ACHN (cell line): ENCODE data around the gene PRX.
"Not testable (repeated sequence)": the region's sequence is repeated elsewhere in the genome, so short reads cannot be mapped to it uniquely, and the experiment has no call there.

Experiments
- DNase-seq: peaks from one replicate; pipeline ENCODE4 v3.0.0-alpha.2; 2015
- in situ Hi-C: cut with HindIII; loops from 2 replicates; pipeline ENCODE4 v1.10.0; 2017; ENCODE audit warnings: low sequenced_read_pairs, low pct_ligation_motif_present, low pct_unique_long_range_greater_than_20kb

Gene PRX

DNA sequence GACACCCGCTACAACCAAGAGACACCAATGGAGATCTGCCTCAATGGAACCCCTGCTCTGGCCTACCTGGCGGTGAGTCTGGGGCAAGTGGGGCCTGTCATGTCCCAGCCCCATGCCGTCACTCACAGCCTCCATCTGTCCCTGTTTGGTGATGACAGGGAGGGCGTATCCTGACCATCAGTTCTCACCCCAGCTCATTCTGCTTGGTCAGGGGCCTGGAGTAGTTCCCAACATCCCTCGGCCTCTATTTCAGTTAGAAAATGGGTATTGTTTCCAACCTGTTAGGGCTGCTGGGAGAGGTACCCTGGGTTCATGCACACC is 41.4 kb downstream of the PRX start:
- DNase-seq = no peak
- in situ Hi-C loops = no loop called here

DNA sequence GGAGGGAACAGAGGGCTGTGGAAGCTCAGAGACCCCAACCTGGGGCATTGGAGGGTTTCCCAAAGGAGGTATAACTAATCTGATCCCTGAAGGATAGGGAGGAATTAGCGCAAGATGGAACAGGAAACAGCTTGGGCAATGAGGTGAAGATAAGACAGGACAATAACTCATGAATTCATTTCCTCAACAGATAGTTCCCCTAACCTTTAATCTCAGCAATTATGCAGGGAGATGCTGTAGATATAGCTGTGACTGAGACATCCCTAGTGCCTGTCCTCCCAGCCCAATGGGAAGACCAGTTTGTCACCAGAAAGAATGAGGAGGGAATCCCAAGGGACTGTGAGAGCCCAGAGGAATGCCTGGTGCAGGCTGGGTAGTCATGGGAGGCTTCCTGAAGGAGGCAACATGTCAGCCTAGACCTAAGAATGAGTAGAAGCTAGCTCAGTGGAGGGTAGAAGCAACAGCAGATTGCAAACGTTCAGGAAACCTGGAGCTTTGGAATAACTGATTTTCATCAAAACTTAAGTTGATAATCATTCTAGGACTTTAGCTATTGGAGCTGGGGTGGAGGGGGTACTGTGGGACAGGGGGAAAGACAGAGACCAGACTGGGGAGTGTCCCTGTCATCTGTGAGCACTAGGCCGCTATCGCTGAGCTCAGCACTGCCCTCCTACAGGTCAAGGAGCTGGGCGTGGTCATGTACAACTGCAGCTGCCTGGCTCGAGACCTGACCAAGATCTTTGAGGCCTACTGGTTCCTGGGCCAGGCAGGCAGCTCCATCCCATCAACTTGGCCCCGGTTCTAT is 42.0 kb downstream of the PRX start:
- in situ Hi-C loops = no loop called here
- DNase-seq = no peak

DNA sequence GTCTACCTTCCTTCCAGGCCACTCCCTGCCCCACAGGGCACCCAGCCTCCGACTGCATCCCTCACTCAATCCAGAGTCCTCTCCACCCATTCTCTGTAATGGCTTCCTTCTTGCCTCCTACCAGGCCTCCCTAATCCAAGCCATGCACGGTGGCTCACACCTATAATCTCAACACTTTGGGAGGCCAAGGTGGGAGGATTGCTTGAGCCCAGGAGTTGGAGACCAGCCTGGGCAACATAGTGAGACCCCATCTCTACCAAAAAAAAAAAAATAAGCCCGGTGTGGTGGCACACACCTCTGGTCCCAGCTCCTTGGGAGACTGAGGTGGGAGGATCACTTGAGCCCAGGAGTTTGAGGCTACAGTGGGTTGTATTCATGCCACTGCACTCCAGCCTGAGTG is 42.9 kb downstream of the PRX start:
- in situ Hi-C loops, DNase-seq: not testable (repeated sequence)

DNA sequence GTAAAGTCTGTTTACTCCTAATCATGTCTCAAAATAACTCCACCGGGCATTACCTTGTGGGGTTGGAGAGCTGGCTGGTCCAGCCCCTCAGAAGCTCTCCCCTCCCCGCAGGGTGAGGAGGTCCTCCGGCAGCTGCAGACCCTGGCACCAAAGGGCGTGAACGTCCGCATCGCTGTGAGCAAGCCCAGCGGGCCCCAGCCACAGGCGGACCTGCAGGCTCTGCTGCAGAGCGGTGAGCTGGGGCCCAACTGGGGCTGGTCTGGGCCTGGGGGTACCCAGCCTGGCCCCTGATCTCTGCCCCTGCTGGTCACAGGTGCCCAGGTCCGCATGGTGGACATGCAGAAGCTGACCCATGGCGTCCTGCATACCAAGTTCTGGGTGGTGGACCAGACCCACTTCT is 43.4 kb downstream of the PRX start:
- no peak for DNase-seq
- in situ Hi-C loops = no loop called here

DNA sequence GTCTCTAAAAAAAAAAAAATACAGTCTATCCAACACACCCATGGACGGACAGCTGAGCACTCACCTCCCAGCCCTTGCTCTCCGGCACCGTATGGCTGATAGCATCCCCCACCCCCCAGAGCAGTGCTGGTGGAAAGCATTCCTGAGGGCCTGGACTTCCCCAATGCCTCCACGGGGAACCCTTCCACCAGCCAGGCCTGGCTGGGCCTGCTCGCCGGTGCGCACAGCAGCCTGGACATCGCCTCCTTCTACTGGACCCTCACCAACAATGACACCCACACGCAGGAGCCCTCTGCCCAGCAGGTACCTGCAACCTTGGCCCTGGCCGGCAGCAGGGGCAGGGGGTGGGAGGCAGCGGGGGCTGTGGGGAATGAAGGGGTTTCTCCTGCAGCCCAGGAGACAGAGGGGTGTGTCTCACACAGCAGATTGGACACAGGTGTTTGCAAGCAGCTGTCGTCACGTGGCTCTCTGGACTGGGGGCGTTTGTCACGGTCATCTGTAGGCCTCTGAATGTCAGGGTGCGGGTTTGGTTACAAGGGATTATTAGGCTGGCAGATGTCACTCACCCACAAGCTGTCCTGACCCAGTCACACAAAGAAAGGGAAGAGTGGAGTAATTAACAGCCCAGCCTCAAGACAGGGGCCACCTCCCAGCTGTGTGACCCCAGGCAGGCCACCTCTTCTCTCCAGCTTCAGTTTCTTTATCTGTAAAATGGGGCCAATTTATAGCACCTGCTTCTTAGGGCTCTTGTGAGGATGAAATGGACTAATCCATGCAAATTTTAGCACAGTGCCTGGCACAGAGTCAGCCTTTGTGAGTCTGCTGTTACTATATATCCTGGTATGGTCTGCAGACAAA is 45.4 kb downstream of the PRX start:
- DNase-seq = no peak
- in situ Hi-C loops = no loop called here

DNA sequence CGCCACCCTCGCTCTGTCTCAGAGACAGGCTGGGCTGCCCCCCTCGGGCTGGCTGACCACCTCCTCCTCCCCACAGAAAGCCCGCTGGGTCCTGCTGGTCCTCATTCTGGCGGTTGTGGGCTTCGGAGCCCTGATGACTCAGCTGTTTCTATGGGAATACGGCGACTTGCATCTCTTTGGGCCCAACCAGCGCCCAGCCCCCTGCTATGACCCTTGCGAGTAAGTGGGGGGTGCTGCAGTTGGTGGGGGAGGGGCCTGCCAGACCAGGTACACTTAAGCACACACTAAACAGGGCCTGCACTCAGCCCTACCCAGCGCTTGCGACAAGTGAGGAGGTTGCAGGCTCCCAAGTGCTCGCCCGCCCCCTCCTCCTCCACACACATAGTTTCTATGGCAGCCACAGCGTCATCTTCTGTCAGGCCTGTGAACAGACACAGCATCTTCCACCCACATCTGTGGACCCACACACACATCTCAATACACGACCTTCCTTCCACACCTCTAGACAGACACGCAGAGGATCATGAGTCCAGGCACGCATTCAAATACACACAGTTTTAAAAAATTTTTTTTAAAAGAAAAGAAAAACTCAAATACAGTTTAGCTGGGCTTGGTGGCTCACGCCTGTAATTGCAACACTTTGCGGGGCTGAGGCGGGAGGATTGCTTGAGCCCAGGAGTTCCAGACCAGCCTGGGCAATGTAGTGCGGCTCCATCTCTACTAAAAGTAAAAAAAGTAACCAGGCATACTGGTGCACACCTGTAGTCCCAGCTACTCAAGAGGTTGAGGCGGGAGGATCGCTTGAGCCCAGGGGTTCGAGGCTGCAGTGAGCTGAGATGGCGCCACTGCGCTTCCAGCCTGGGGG is 46.2 kb downstream of the PRX start:
- DNase-seq = no peak
- in situ Hi-C loops = no loop called here

DNA sequence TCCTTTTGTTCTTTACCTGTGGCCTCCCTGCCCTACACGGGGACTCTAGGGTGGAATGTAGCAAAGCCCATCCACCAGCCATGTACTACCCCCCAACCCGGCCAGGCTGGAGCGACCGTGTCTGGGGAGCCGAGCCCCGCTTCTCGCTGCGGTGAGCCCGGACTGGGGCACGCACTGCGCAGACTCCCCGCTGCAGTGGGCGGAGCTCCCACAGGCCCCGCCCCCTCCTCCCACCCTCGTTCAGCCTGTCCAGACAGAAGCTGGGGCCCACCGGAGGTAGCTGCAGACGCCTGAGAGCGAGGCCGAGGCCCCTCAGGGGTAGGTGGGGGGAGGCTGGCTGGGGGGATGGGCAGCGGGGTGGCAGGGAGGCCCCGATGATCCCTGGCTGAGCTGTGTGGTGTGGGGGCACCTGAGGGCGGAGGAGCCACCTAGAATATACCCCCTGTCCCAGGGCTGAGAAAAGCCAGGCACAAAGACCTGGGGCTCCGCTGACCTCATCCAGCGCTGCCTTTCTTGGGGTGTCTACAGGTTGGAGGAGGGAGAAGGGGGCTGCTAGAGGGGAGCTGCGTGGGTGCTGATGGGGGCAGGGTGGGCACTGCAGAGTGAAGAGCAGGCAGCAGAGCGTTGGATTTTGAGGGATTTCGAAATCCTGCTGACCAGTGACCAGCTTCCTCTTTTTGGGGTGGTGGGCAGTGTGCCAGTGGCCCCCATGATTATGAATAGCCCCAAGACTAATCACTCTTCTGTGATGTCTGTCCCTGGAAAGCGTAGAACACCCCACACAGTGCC is 47.4 kb downstream of the PRX start:
- in situ Hi-C loops = no loop called here
- peak; percentile 61 for DNase-seq

DNA sequence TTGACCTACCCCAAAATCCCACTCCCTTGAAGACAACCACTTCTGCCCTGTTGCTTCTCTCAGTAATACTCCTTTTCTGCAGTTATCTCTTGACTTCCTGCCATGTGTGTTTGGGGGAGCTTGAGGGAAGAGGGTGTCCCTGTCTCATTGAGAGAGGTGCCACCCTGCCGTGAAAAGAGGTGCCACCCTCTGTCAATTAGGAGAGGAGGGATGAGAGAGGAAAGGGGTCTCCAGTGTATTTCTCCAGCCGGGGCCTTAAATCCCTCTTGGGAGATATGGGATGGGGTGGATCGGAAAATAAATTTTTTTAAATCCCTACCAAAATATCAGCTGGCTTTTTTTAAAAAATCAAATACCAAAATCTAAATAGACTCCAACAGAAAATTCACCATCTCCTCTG is 48.2 kb downstream of the PRX start:
- in situ Hi-C loops = no loop called here
- no peak for DNase-seq

DNA sequence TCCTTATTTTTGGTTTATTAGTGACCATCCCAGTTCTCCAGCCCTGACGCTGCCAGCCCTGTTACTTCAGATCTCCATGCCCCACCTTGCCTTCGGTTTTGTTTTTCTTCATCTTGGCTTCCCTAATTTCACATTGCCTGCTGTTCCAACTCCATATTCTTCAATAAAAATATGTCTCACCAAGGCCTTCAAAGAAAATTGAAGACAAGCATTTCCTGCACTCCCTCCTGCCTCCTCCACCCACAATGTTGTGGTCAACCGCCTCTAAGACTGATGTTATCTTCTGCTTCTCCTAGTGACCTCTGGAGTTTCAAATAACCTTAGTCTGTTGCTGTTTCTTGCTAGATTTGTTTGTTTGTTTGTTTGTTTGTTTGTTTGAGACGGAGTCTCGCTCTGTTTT is 50.1 kb downstream of the PRX start:
- in situ Hi-C loops = no loop called here
- DNase-seq = no peak

DNA sequence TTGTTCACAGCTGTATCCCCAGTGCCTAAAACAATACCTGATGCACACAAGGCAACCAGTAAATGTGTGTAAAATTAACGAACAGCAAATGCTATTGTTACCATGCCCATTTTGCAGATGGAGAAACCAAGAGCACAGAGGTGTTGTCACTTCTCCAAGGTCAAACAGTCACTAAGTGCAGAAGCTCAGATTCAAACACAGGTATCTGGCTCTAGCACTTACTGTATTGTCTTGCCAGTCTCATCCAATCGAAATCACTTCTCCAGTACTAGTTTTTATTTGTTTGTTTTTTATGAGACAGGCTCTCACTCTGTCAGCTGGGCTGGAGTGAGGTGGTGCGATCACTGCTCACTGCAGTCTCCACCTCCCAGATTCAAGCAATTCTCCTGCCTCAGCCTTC is 51.0 kb downstream of the PRX start:
- in situ Hi-C loops = no loop called here
- DNase-seq = no peak

DNA sequence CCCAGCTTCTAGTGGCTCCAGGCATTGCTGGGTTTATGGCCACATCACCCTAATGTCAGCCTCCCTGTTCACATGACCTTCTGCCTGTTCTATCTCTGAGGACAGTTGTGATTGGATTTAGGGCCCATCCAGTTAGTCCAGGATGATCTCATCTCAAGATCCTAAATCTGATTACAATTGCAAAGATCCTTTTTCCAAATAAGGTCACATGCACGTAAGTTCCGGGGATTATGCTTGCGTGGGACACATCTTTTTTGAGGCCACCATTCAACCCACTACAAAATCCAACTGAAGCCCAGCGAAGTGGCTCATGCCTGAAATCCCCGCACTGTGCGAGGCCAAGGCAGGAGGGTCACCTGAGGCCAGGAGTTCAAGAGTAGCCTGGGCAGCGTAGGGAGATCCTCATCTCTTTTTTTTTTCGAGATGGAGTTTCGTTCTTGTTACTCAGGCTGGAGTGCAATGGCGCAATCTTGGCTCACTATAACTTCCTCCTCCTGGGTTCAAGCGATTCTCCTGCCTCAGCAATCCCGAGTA is 52.4 kb downstream of the PRX start:
- in situ Hi-C loops = no loop called here
- no peak for DNase-seq

DNA sequence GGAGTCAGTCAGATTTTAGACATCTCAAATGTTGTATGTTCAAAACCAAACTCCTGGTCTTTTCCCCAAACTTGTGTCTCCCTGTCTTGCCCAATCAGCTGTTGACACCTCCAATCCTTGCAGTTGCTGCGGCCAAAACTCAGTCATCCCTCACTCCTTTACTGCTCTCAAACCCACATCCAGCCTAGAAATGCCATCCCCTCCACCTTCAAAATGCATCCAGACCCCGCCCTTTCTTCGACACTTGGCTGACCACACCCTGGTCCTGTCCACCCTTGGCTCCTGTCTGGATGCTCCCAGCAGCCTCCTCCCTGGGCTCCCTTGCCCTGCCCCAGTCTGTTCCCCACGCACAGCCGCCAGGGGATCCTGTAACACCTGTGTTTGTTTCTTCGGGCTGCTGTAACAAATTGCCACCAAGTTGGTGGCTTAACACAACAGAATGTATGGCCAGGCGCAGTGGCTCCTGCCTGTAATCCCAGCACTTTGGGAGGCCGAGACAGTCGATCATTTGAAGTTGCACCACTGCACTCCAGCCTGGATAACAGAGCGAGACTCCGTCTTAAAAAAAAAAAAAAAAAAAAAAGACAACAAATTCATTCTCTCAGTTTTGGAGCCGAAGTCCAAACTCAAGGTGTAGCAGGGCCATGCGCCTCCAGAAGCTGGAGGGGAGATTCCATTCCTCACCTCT is 53.0 kb downstream of the PRX start:
- DNase-seq = no peak

DNA sequence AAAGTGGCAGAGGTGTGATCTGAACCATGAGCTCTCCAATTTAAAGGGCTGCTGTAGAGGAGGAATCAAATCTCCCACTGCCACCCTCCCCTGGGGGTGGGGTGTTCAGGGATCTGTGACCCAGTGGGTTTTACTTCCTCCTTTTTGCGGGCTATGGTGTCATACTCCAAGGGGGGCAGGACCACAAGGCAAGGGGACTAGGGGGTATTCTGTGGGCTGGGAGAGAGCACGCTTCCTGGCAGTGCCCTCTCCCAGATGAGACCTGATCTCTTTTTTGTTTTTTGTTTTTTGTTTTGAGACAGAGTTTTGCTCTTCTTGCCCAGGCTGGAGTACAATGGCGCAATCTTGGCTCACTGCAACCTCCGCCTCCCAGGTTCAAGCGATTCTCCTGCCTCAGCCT is 54.4 kb downstream of the PRX start:
- no peak for DNase-seq
- in situ Hi-C loops = no loop called here

More for the DNA sequence above, 53.0 kb downstream of the PRX start:
- in situ Hi-C loops = no loop called here

DNA sequence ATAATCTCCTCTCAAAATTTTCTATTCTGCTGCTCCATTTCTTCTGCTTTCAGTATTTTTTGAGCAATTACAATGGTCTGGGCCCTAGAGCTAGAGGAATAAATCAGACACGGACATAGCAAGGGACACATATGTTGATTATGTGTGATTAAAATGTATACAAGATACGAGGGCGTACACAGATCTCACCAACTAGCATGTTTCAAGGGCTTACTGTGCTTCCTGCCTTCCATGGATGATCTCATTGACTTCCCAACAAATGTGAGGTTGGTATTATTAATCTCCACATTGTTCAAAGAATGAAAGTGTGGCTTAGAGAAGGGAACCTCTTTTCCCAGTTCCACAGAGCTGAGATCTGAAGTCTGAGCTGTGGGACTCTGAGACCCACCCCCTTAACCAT is 55.5 kb downstream of the PRX start:
- no peak for DNase-seq
- in situ Hi-C loops = no loop called here

DNA sequence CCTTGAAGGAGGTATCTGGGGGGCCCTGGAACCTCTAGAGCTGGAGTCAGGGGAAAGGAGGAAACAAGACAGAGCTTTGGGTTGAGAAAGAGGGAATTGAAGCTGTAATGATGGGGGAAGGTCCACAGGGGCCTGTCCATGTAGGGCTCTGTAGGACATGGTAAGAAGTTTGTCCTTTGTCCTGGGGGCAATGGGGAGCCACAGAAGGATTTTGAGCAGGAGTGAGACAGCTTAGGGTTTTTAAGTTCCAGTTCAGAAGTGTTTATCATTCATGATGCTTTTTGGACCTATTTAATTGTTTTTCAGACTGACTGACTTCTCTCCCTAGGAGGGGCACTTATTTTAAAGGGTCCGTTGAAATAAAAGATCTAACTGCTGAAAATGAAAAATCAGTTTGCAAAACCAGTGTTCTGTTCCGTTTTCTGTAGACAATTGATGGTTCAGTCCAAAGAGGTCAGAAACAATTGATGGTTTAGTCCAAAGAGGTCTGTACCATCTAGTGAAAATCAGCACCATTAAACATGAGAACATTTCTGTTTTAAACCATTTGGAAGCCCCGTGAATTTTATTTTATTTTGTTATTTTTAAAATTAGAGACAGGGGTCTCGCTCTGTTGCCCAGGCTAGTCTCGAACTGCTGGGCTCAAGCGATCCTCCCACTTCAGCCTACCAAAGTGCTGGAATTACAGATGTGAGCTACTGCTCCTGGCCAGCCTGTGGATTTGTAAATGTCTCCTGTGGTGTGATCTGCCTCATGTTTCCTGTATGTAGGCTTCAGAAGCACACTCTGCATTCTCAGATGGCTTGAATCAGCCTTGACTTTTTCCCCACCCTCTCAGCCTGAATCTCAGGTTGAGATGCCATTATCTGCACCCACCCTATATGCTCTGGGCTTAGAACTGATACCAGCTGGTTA is 56.2 kb downstream of the PRX start:
- no peak for DNase-seq

DNA sequence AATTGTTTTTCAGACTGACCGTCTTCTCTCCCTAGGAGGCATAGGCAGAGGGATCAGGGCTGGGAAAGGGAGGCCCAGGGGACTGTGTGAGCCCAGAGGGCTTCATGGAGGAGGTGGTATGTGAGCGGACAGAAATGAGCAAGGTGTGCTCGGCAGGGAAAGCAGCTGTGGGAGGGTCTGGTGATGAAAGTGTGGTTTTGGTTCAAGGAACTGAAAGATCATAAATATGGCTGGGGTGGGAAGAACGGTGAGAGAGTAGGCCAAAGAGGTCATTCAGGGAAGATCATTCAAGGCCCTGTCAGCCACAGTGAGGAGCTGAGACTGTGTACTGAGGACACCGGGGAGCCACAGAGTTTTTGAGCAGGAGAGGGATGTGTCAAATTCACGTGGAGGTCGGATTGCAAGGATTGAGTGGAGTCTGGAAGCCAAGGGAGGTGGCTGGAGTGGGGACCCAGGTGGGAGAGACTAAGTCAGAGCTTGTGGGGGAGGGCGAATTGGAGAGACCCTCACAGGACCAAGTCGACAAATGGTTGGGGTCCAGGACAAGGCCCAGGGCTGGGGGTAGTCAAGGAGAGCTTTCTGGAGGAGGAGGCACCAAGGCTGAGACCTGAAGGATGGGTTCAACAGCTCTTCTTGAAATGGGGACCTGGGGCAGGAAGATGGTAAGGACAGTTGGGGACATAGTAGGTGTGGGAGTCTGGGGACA is 57.0 kb downstream of the PRX start:
- DNase-seq = no peak
- in situ Hi-C loops = no loop called here

More for the DNA sequence above, 56.2 kb downstream of the PRX start:
- in situ Hi-C loops = no loop called here
